WTC11 (cell line): ENCODE data around the gene UBE2L3. TPM values are rescaled to one million over a fixed set of nuclear protein-coding genes. Genes with fewer than 3 reads are reported as not detected.

Source experiments
- ATAC-seq: fragments of 200-7000 bp; cut with Tn5 transposase; 2 replicates; pipeline ENCODE4 v1.10.0; 2021; ENCODE audit warnings: mild to moderate bottlenecking, moderate library complexity
- CTCF ChIA-PET: fragments of 300-600 bp; sonication (Branson Sonifier 250); formaldehyde crosslinking; loops from one replicate; lab custom pipeline; 2021; ENCODE audit warnings: antibody characterized with exemption; lab: Charles Lee
- POLR2A ChIA-PET: fragments of 350-600 bp; sonication (Branson Sonifier 250); formaldehyde crosslinking; loops from one replicate; lab custom pipeline; 2021; ENCODE audit warnings: antibody characterized with exemption; lab: Charles Lee
- DNase-seq: peaks from one replicate; pipeline ENCODE4 v3.0.0; 2021; ENCODE audit warnings: low spot score
- H3K27ac Mint-ChIP-seq: 2 replicates; pipeline ENCODE4 v1.8.0; 2021; ENCODE audit warnings: mixed read lengths
- H3K27me3 Mint-ChIP-seq: 2 replicates; pipeline ENCODE4 v1.8.0; 2021; ENCODE audit warnings: low read depth, mild to moderate bottlenecking, moderate library complexity, mixed read lengths
- H3K36me3 Mint-ChIP-seq: 2 replicates; pipeline ENCODE4 v1.8.0; 2021; ENCODE audit warnings: mixed read lengths
- H3K4me1 Mint-ChIP-seq: 2 replicates; pipeline ENCODE4 v1.8.0; 2022; ENCODE audit warnings: mixed read lengths
- H3K4me3 Mint-ChIP-seq: 2 replicates; pipeline ENCODE4 v1.8.0; 2021; ENCODE audit warnings: mild to moderate bottlenecking, moderate library complexity, mixed read lengths
- H3K9me3 Mint-ChIP-seq: 2 replicates; pipeline ENCODE4 v1.8.0; 2021; ENCODE audit warnings: mixed read lengths
- ATF1 ChIP-seq: sonication (generic); formaldehyde crosslinking; IDR thresholded peaks from 2 replicates; pipeline ENCODE4 v1.8.1; 2023; ENCODE audit warnings: mild to moderate bottlenecking, moderate library complexity, missing genetic modification reagents
- CBFB ChIP-seq: sonication (generic); formaldehyde crosslinking; IDR thresholded peaks from 2 replicates; pipeline ENCODE4 v1.8.1; 2022; ENCODE audit warnings: mild to moderate bottlenecking, low read depth, missing genetic modification reagents
- CTCF ChIP-seq: fragments of 200-600 bp; IDR thresholded peaks from 2 replicates; pipeline ENCODE4 v1.8.0; 2022; ENCODE audit warnings: antibody characterized with exemption
- EMX1 ChIP-seq: fragments of 250-450 bp; sonication (Bioruptor Pico); IDR thresholded peaks from 2 replicates; pipeline ENCODE4 v1.8.0; 2021; ENCODE audit warnings: mild to moderate bottlenecking
- FOXJ3 ChIP-seq: sonication (generic); formaldehyde crosslinking; IDR thresholded peaks from 2 replicates; pipeline ENCODE4 v1.9.0; 2021; ENCODE audit warnings: missing genetic modification reagents, mild to moderate bottlenecking, borderline replicate concordance
- FOXP1 ChIP-seq: sonication (generic); formaldehyde crosslinking; IDR thresholded peaks from 2 replicates; pipeline ENCODE4 v1.8.0; 2022; ENCODE audit warnings: missing genetic modification reagents, mild to moderate bottlenecking, moderate library complexity, borderline replicate concordance
- GTF2I ChIP-seq: fragments of 250-450 bp; sonication (Bioruptor Pico); conservative IDR thresholded peaks from 2 replicates; pipeline ENCODE4 v1.4.0; 2021; ENCODE audit warnings: mild to moderate bottlenecking
- JAZF1 ChIP-seq: fragments of 250-450 bp; sonication (Bioruptor Pico); IDR thresholded peaks from 2 replicates; pipeline ENCODE4 v1.9.0; 2021; ENCODE audit warnings: moderate library complexity, mild to moderate bottlenecking, inconsistent platforms
- KAT7 ChIP-seq: sonication (generic); formaldehyde crosslinking; IDR thresholded peaks from 2 replicates; pipeline ENCODE4 v1.8.1; 2023; ENCODE audit warnings: missing genetic modification reagents, mild to moderate bottlenecking, borderline replicate concordance
- NR1H2 ChIP-seq: sonication (generic); formaldehyde crosslinking; IDR thresholded peaks from 2 replicates; pipeline ENCODE4 v1.9.0; 2021; ENCODE audit warnings: mild to moderate bottlenecking, moderate library complexity, missing genetic modification reagents
- RELA ChIP-seq: sonication (generic); formaldehyde crosslinking; IDR thresholded peaks from 2 replicates; pipeline ENCODE4 v1.8.1; 2022; ENCODE audit warnings: missing genetic modification reagents, mild to moderate bottlenecking, borderline replicate concordance
- TCF7 ChIP-seq: sonication (generic); formaldehyde crosslinking; IDR thresholded peaks from 2 replicates; pipeline ENCODE4 v1.8.0; 2022; ENCODE audit warnings: mild to moderate bottlenecking, low read depth, missing genetic modification reagents, moderate library complexity
- TP53 ChIP-seq: sonication (generic); formaldehyde crosslinking; IDR thresholded peaks from 2 replicates; pipeline ENCODE4 v1.8.1; 2023; ENCODE audit warnings: mild to moderate bottlenecking, missing genetic modification reagents
- ZNF138 ChIP-seq: sonication (generic); formaldehyde crosslinking; conservative IDR thresholded peaks from 2 replicates; pipeline ENCODE4 v1.8.1; 2022; ENCODE audit warnings: mild to moderate bottlenecking, moderate library complexity, missing genetic modification reagents
- ZNF232 ChIP-seq: sonication (generic); formaldehyde crosslinking; IDR thresholded peaks from 2 replicates; pipeline ENCODE4 v1.8.0; 2022; ENCODE audit warnings: mild to moderate bottlenecking, missing genetic modification reagents
- ZNF263 ChIP-seq: sonication (generic); formaldehyde crosslinking; IDR thresholded peaks from 2 replicates; pipeline ENCODE4 v1.8.1; 2022; ENCODE audit warnings: low read depth, mild to moderate bottlenecking, moderate library complexity, missing genetic modification reagents
- ZNF317 ChIP-seq: sonication (generic); formaldehyde crosslinking; IDR thresholded peaks from 2 replicates; pipeline ENCODE4 v1.8.1; 2023; ENCODE audit warnings: low read depth, mild to moderate bottlenecking, moderate library complexity, missing genetic modification reagents, borderline replicate concordance
- ZNF423 ChIP-seq: fragments of 250-450 bp; sonication (Bioruptor Pico); IDR thresholded peaks from 2 replicates; pipeline ENCODE4 v2.1.2; 2022; ENCODE audit warnings: mild to moderate bottlenecking, moderate library complexity
- ZNF532 ChIP-seq: fragments of 250-450 bp; sonication (Bioruptor Pico); IDR thresholded peaks from 2 replicates; pipeline ENCODE4 v1.9.0; 2021; ENCODE audit warnings: mild to moderate bottlenecking, borderline replicate concordance
- total RNA-seq: library from RNA; stranded (reverse); gene quantifications from 3 replicates; pipeline ENCODE4 v1.2.3, GENCODE V29; 2021
- TF ChIP-seq, protein P1 (sequence below): fragments of 250-450 bp; sonication (Bioruptor Pico); IDR thresholded peaks from 2 replicates; pipeline ENCODE4 v1.8.0; 2021; ENCODE audit warnings: mild to moderate bottlenecking
- TF ChIP-seq, protein P2 (sequence below): sonication (generic); formaldehyde crosslinking; conservative IDR thresholded peaks from 2 replicates; pipeline ENCODE4 v1.8.1; 2023; ENCODE audit warnings: mild to moderate bottlenecking, low read depth, missing genetic modification reagents, moderate library complexity

Gene UBE2L3
- total RNA-seq, 1 experiment from 2014 or later = 79.1 TPM

- no peaks in the 10 kb centered on the region for H3K27me3 Mint-ChIP-seq
- peaks cover 25% of the 10 kb centered on the region for H3K36me3 Mint-ChIP-seq
- peak; percentile 9 for ATAC-seq
- H3K27ac Mint-ChIP-seq = peak overlapping the region; percentile 95
- H3K9me3 Mint-ChIP-seq = no peaks in the 10 kb centered on the region
- ChIA-PET POLR2A (interaction anchor here (2.6 kb wide), 1 partner anchor 9 kb away, joined by 11 read pairs; the partner anchor contains the start of gene SDF2L1), CTCF (interaction anchor here (1.0 to 4.3 kb wide), 6 partner anchors 9 to 287 kb away, joined by 3 to 40 read pairs (median 4); partner anchors contain the start of genes PPIL2, SDF2L1 and YDJC)
- DNase-seq = no peak
- TF ChIP-seq EMX1 (CRISPR knock-in tag) = no peak
- no peak for TF ChIP-seq NR1H2 (CRISPR knock-in tag)
- TF ChIP-seq GTF2I (CRISPR knock-in tag) = no peak
- peak; percentile 72 for TF ChIP-seq ZNF423 (CRISPR knock-in tag)
- TF ChIP-seq ZNF138 (CRISPR knock-in tag) = no peak
- no peak for TF ChIP-seq CTCF
- no peak for TF ChIP-seq ZNF317 (CRISPR knock-in tag)
- peak; percentile 51; the same call in 1 of the 2 replicates for TF ChIP-seq KAT7
- peak; percentile 29; the same call in 1 of the 2 replicates for TF ChIP-seq JAZF1
- peak overlapping the region; percentile 92 for H3K4me3 Mint-ChIP-seq
- peaks cover 24% of the 10 kb centered on the region for H3K4me1 Mint-ChIP-seq
Observed at GRCh38 chr22:21651521-21652009, 84.1 kb downstream of the UBE2L3 start.

- ChIA-PET CTCF (interaction anchor here (1.0 to 4.3 kb wide), 6 partner anchors 10 to 287 kb away, joined by 3 to 40 read pairs (median 4); partner anchors contain the start of genes PPIL2, SDF2L1 and YDJC), POLR2A (interaction anchor here (0.9 to 2.6 kb wide), 2 partner anchors 10 to 46 kb away, joined by 3 to 11 read pairs; partner anchors contain the start of gene SDF2L1)
- Mint-ChIP-seq H3K36me3 (peaks cover 23% of the 10 kb centered on the region), H3K27me3 (no peaks in the 10 kb centered on the region), H3K9me3 (no peaks in the 10 kb centered on the region), H3K4me1 (peaks cover 29% of the 10 kb centered on the region), H3K27ac (no peak overlapping the region), H3K4me3 (peak overlapping the region; percentile 92)
- ATAC-seq = peak; percentile 90
- DNase-seq = peak; percentile 95
- no peak for TF ChIP-seq TP53 (CRISPR knock-in tag)
- no peak for TF ChIP-seq FOXJ3 (CRISPR knock-in tag)
- peak; percentile 64; the same call in 1 of the 2 replicates for TF ChIP-seq FOXP1 (CRISPR knock-in tag)
- no peak for TF ChIP-seq ATF1 (CRISPR knock-in tag)
- TF ChIP-seq NR1H2 (CRISPR knock-in tag) = no peak
- no peak for TF ChIP-seq RELA (CRISPR knock-in tag)
- TF ChIP-seq EMX1 (CRISPR knock-in tag) = no peak
- TF ChIP-seq, protein P1, sequence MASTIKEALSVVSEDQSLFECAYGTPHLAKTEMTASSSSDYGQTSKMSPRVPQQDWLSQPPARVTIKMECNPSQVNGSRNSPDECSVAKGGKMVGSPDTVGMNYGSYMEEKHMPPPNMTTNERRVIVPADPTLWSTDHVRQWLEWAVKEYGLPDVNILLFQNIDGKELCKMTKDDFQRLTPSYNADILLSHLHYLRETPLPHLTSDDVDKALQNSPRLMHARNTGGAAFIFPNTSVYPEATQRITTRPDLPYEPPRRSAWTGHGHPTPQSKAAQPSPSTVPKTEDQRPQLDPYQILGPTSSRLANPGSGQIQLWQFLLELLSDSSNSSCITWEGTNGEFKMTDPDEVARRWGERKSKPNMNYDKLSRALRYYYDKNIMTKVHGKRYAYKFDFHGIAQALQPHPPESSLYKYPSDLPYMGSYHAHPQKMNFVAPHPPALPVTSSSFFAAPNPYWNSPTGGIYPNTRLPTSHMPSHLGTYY (CRISPR knock-in tag) = no peak
- TF ChIP-seq, protein P2, sequence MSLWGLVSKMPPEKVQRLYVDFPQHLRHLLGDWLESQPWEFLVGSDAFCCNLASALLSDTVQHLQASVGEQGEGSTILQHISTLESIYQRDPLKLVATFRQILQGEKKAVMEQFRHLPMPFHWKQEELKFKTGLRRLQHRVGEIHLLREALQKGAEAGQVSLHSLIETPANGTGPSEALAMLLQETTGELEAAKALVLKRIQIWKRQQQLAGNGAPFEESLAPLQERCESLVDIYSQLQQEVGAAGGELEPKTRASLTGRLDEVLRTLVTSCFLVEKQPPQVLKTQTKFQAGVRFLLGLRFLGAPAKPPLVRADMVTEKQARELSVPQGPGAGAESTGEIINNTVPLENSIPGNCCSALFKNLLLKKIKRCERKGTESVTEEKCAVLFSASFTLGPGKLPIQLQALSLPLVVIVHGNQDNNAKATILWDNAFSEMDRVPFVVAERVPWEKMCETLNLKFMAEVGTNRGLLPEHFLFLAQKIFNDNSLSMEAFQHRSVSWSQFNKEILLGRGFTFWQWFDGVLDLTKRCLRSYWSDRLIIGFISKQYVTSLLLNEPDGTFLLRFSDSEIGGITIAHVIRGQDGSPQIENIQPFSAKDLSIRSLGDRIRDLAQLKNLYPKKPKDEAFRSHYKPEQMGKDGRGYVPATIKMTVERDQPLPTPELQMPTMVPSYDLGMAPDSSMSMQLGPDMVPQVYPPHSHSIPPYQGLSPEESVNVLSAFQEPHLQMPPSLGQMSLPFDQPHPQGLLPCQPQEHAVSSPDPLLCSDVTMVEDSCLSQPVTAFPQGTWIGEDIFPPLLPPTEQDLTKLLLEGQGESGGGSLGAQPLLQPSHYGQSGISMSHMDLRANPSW = no peak
- TF ChIP-seq ZNF263 (CRISPR knock-in tag) = no peak
- TF ChIP-seq CBFB (CRISPR knock-in tag) = no peak
- TF ChIP-seq TCF7 (CRISPR knock-in tag) = peak; percentile 14; the same call in 1 of the 2 replicates
- TF ChIP-seq ZNF532 (CRISPR knock-in tag) = no peak
- peak; percentile 82; the same call in 1 of the 2 replicates for TF ChIP-seq ZNF232 (CRISPR knock-in tag)
Observed at GRCh38 chr22:21652010-21652546, 84.6 kb downstream of the UBE2L3 start.
